ENCODE results near the gene YKT6. TPM values are rescaled to one million over a fixed set of nuclear protein-coding genes. Genes with fewer than 3 reads are reported as not detected.

The YKT6 gene
- total RNA-seq, 1 donor from 2014 or later: 178 TPM

DNA sequence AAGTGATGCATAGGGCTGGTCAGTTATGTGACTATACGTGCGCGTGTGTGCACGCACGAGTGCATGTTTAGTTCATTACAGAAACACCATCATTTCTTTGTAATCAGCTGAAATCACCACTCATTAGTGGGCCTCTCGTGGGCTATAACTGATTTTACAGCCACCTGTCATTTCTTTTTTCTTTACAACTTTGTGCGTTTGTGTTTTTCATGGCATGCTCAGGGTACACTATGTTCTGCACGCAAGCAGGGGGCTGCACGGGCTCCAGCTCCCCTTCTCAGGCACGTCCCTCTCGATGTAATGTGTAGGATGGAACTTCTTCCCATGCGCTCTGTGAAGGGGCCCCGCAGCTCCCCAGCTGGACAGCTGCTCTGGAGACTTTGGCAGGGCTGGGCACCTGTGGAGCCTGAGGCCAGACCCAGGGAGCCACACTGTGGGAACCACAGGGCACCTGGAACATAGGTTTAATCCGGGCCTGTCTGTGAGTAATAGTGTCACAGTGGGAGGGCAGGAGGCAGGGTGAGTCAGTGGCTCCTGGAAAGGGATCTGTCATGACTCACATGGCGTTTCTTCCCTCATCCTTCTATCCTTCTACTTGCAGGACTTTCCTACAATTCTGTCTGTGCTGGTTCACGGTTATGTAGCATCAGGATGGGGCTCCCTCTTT is 16.4 kb upstream of the YKT6 start:
- Mint-ChIP-seq H3K4me1 (ENCODE audit: low read depth, unreplicated experiment) (peaks cover 10% of the 10 kb centered on the region), H3K27ac (ENCODE audit: unreplicated experiment) (no peak overlapping the region), H3K4me3 (ENCODE audit: unreplicated experiment) (no peak overlapping the region), H3K36me3 (ENCODE audit: unreplicated experiment) (peaks cover 9% of the 10 kb centered on the region), H3K9me3 (ENCODE audit: unreplicated experiment) (peaks cover 10% of the 10 kb centered on the region), H3K27me3 (ENCODE audit: unreplicated experiment) (peaks cover 6% of the 10 kb centered on the region)
- DNase-seq: no peak
- TF ChIP-seq, protein P1, sequence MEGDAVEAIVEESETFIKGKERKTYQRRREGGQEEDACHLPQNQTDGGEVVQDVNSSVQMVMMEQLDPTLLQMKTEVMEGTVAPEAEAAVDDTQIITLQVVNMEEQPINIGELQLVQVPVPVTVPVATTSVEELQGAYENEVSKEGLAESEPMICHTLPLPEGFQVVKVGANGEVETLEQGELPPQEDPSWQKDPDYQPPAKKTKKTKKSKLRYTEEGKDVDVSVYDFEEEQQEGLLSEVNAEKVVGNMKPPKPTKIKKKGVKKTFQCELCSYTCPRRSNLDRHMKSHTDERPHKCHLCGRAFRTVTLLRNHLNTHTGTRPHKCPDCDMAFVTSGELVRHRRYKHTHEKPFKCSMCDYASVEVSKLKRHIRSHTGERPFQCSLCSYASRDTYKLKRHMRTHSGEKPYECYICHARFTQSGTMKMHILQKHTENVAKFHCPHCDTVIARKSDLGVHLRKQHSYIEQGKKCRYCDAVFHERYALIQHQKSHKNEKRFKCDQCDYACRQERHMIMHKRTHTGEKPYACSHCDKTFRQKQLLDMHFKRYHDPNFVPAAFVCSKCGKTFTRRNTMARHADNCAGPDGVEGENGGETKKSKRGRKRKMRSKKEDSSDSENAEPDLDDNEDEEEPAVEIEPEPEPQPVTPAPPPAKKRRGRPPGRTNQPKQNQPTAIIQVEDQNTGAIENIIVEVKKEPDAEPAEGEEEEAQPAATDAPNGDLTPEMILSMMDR (IDR thresholded peaks at IDR 0.05; ENCODE audit: partially characterized antibody, unreplicated experiment): no peak

DNA sequence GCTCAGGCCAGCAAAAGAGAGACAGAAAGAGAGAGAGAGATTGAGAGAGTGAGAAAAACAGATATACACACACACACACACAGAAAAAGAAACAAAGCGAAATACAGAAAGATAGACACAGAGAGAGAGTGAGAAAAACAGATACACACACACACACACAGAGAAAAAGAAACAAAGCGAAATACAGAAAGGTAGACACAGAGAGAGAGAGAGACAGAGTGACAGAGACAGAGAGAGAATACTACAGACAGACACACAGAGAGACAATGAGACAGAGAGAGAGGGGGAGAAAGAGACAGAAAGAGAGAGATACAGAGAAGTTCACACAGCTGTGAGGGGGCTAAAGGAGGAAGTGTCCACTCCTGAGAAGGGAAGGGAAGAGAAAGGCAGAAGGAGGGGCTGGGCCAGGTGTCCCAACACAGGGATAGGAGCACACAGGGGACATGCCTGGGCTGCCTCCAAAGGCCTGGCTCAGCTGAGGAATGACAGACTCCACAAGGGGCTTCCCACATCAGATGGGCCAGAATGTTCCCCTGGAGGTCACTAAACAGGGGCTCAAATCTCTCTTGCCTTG is 15.8 kb upstream of the YKT6 start:
- H3K4me1 Mint-ChIP-seq (ENCODE audit: low read depth, unreplicated experiment): peaks cover 10% of the 10 kb centered on the region
- H3K9me3 Mint-ChIP-seq (ENCODE audit: unreplicated experiment): peaks cover 10% of the 10 kb centered on the region
- H3K27me3 Mint-ChIP-seq (ENCODE audit: unreplicated experiment): peaks cover 6% of the 10 kb centered on the region
- peaks cover 9% of the 10 kb centered on the region for H3K36me3 Mint-ChIP-seq (ENCODE audit: unreplicated experiment)
- TF ChIP-seq, protein P1 (IDR thresholded peaks at IDR 0.05; ENCODE audit: partially characterized antibody, unreplicated experiment): no peak
- no peak for DNase-seq
- peak overlapping the region; percentile 63 for H3K27ac Mint-ChIP-seq (ENCODE audit: unreplicated experiment)
- peak overlapping the region; percentile 60 for H3K4me3 Mint-ChIP-seq (ENCODE audit: unreplicated experiment)

DNA sequence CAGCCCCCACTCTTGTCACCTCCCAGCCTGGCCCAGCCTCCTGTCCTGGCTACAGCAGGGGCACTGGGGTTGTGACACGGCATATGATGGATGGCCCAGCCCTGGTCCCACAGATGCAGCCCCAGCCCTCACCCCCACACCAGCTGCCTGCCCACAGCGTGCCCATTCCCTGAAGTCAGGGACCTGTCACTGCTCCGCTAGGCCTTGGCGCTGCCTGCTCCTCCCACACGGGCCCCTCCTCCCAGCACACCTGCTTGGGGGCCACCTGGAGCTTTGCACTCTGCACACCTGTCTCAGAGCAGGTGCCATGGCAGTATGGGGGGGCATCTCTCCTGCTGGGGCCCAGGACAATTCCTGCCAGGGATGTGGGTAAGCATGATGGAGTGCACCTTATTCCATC is 15.0 kb upstream of the YKT6 start:
- Mint-ChIP-seq H3K4me1 (ENCODE audit: low read depth, unreplicated experiment) (peaks cover 10% of the 10 kb centered on the region), H3K9me3 (ENCODE audit: unreplicated experiment) (peaks cover 10% of the 10 kb centered on the region), H3K27me3 (ENCODE audit: unreplicated experiment) (peaks cover 6% of the 10 kb centered on the region), H3K4me3 (ENCODE audit: unreplicated experiment) (no peak overlapping the region), H3K36me3 (ENCODE audit: unreplicated experiment) (peaks cover 9% of the 10 kb centered on the region), H3K27ac (ENCODE audit: unreplicated experiment) (no peak overlapping the region)
- TF ChIP-seq, protein P1 (IDR thresholded peaks at IDR 0.05; ENCODE audit: partially characterized antibody, unreplicated experiment): no peak
- no peak for DNase-seq

DNA sequence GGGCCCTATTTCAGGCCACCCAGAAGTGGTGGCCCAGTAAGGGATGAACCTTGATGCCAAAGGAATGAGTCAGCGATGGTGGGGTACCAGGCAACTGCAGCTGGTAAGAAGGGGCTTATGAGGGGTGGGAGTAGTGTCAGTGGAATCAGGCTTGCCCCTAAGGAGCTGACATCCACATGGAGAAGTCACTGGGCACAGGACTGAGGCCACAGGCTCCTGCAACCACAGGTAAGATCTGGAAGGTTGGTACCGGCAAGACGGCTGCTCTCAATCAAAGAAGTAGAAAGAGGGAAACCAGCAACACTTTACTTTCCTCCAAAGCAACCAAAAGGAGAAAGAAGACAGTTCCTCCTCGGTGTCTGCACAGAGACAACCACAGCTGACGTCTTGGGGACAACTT is 14.0 kb upstream of the YKT6 start:
- Mint-ChIP-seq H3K27me3 (ENCODE audit: unreplicated experiment) (peaks cover 3% of the 10 kb centered on the region), H3K27ac (ENCODE audit: unreplicated experiment) (no peak overlapping the region), H3K36me3 (ENCODE audit: unreplicated experiment) (peaks cover 9% of the 10 kb centered on the region), H3K4me3 (ENCODE audit: unreplicated experiment) (no peak overlapping the region), H3K9me3 (ENCODE audit: unreplicated experiment) (peaks cover 5% of the 10 kb centered on the region), H3K4me1 (ENCODE audit: low read depth, unreplicated experiment) (peaks cover 10% of the 10 kb centered on the region)
- no peak for DNase-seq
- TF ChIP-seq, protein P1 (IDR thresholded peaks at IDR 0.05; ENCODE audit: partially characterized antibody, unreplicated experiment): no peak

All from glutamatergic neuron (in vitro differentiated cells).